Brain microvascular endothelial cell (primary cell): ENCODE data around the gene ERC1.

Experiments
- DNase-seq: peaks from one replicate; pipeline ENCODE4 v3.0.0-alpha.2; 2020
- H3K27ac ChIP-seq: fragments of 250-450 bp; sonication (Bioruptor Pico); 2 replicates; pipeline ENCODE4 v1.5.1; 2020; ENCODE audit warnings: mild to moderate bottlenecking, moderate library complexity
- H3K27me3 ChIP-seq: fragments of 250-450 bp; sonication (Bioruptor Pico); replicated peaks from 2 replicates; pipeline ENCODE4 v1.5.1; 2020; ENCODE audit warnings: mild to moderate bottlenecking
- H3K36me3 ChIP-seq: fragments of 250-450 bp; sonication (Bioruptor Pico); replicated peaks from 2 replicates; pipeline ENCODE4 v1.5.1; 2020; ENCODE audit warnings: mild to moderate bottlenecking
- H3K4me3 ChIP-seq: 2 replicates; pipeline ENCODE4 v1.5.1; 2011; ENCODE audit warnings: low read depth, mild to moderate bottlenecking, control low read depth, low read length, moderate library complexity
- CTCF ChIP-seq: IDR thresholded peaks from 2 replicates; pipeline ENCODE4 v1.5.1; 2011; ENCODE audit warnings: low read depth, mild to moderate bottlenecking, moderate library complexity, low read length, control low read depth, inconsistent platforms; ENCODE audit errors: missing control alignments
- in situ Hi-C: cut with HindIII; loops from 2 replicates; pipeline ENCODE4 v1.10.0; 2017; ENCODE audit warnings: low sequenced_read_pairs, low pct_ligation_motif_present

Gene ERC1

GRCh38 chr12:1507308-1507707 lies 516.3 kb downstream of the ERC1 start:
- H3K27me3 ChIP-seq, result no peaks in the 10 kb centered on the region
- no peaks in the 10 kb centered on the region for H3K36me3 ChIP-seq
- no peak overlapping the region for H3K4me3 ChIP-seq
- in situ Hi-C loops, result no loop called here
- no peak overlapping the region for H3K27ac ChIP-seq
- DNase-seq, result no peak
- TF ChIP-seq CTCF, result no peak

- in situ Hi-C loops, result no loop called here
- H3K36me3 ChIP-seq, result no peaks in the 10 kb centered on the region
- no peak overlapping the region for H3K27ac ChIP-seq
- no peak overlapping the region for H3K4me3 ChIP-seq
- H3K27me3 ChIP-seq, result no peaks in the 10 kb centered on the region
- no peak for DNase-seq
- no peak for TF ChIP-seq CTCF
These were observed 518.5 kb downstream of the ERC1 start for GRCh38 chr12:1509413-1510052.

GRCh38 chr12:1510056-1510812 lies 519.2 kb downstream of the ERC1 start:
- in situ Hi-C loops, result no loop called here
- Histone ChIP-seq H3K27me3 (no peaks in the 10 kb centered on the region), H3K4me3 (no peak overlapping the region), H3K36me3 (no peaks in the 10 kb centered on the region), H3K27ac (no peak overlapping the region)
- DNase-seq, result no peak
- no peak for TF ChIP-seq CTCF

GRCh38 chr12:1515010-1515409 lies 524.0 kb downstream of the ERC1 start:
- Histone ChIP-seq H3K27ac (no peak overlapping the region), H3K27me3 (no peaks in the 10 kb centered on the region), H3K4me3 (no peak overlapping the region), H3K36me3 (no peaks in the 10 kb centered on the region)
- DNase-seq, result no peak
- in situ Hi-C loops, result no loop called here
- no peak for TF ChIP-seq CTCF

- TF ChIP-seq CTCF, result no peak
- H3K4me3 ChIP-seq, result no peak overlapping the region
- H3K27ac ChIP-seq, result no peak overlapping the region
- in situ Hi-C loops, result no loop called here
- H3K27me3 ChIP-seq, result no peaks in the 10 kb centered on the region
- no peak for DNase-seq
- no peaks in the 10 kb centered on the region for H3K36me3 ChIP-seq
These were observed 524.4 kb downstream of the ERC1 start for GRCh38 chr12:1515428-1515827.

- Histone ChIP-seq H3K36me3 (no peaks in the 10 kb centered on the region), H3K27ac (peak overlapping the region; percentile 25), H3K27me3 (no peaks in the 10 kb centered on the region), H3K4me3 (no peak overlapping the region)
- peak; percentile 72 for TF ChIP-seq CTCF
- DNase-seq, result peak; percentile 87
- in situ Hi-C loops, result no loop called here
These were observed 526.0 kb downstream of the ERC1 start for GRCh38 chr12:1517007-1517406.
